Liver (tissue), 9 donors: ENCODE measurements around the gene MAML3. TPM values are rescaled to one million over a fixed set of nuclear protein-coding genes. Genes with fewer than 3 reads are reported as not detected.

Source experiments
- DNase-seq: peaks from one replicate; pipeline ENCODE4 v3.0.0-alpha.2; 2017; ENCODE audit warnings: low spot score
- H3K27ac ChIP-seq, 2 donors: one replicate each; pipeline ENCODE4 v1.7.0; 2013; ENCODE audit warnings: inconsistent platforms in 2 of 2, low read length in 2 of 2, control low read depth in 1 of 2, low read depth in 1 of 2, mild to moderate bottlenecking in 1 of 2
- H3K27me3 ChIP-seq, 4 donors: one replicate each; pipeline versions ENCODE4 v1.6.1 to v1.7.0; 2013; ENCODE audit warnings: low read length in 3 of 4, inconsistent platforms in 1 of 4, mild to moderate bottlenecking in 1 of 4, moderate library complexity in 1 of 4; ENCODE audit not compliant: control insufficient read depth in 4 of 4, insufficient read depth in 4 of 4
- H3K36me3 ChIP-seq, 4 donors: one replicate each; pipeline versions ENCODE4 v1.6.1 to v1.7.0; 2013; ENCODE audit warnings: low read length in 3 of 4, mild to moderate bottlenecking in 3 of 4, low read depth in 1 of 4, moderate library complexity in 1 of 4; ENCODE audit not compliant: control insufficient read depth in 4 of 4, insufficient read depth in 3 of 4
- H3K4me1 ChIP-seq, 4 donors: one replicate each; pipeline versions ENCODE4 v1.6.1 to v1.7.0; 2013; ENCODE audit warnings: low read length in 3 of 4, mild to moderate bottlenecking in 3 of 4, moderate library complexity in 1 of 4; ENCODE audit not compliant: control insufficient read depth in 4 of 4, insufficient read depth in 4 of 4
- H3K4me3 ChIP-seq, 3 donors: one replicate each; pipeline versions ENCODE4 v1.6.1 to v1.7.0; 2013; ENCODE audit warnings: low read length in 3 of 3, control low read depth in 1 of 3, low read depth in 1 of 3, mild to moderate bottlenecking in 1 of 3
- H3K9ac ChIP-seq, 2 donors: one replicate each; pipeline ENCODE4 v1.7.0; 2013; ENCODE audit warnings: low read length in 2 of 2, mild to moderate bottlenecking in 2 of 2, moderate library complexity in 2 of 2, control low read depth in 1 of 2, low read depth in 1 of 2
- H3K9me3 ChIP-seq, 4 donors: one replicate each; pipeline versions ENCODE4 v1.6.1 to v1.7.0; 2013; ENCODE audit warnings: low read length in 3 of 4; ENCODE audit not compliant: control insufficient read depth in 4 of 4
- CTCF ChIP-seq: fragments of 150-350 bp; IDR thresholded peaks from 2 replicates; pipeline ENCODE4 v1.5.1; 2017; ENCODE audit warnings: improper control_type of control experiment, low read depth, low read length; ENCODE audit not compliant: missing input control
- GABPA ChIP-seq, 2 donors: IDR thresholded peaks in 1 of 2; conservative IDR thresholded peaks in 1 of 2; 2 replicates each; pipeline ENCODE4 v1.6.1; 2016; ENCODE audit warnings: antibody characterized with exemption in 2 of 2, mild to moderate bottlenecking in 1 of 2, moderate library complexity in 1 of 2
- HNF4A ChIP-seq, 2 donors: conservative IDR thresholded peaks; 2 replicates each; pipeline ENCODE4 v1.6.1; 2016; ENCODE audit warnings: antibody characterized with exemption in 2 of 2, mild to moderate bottlenecking in 2 of 2
- HNF4G ChIP-seq: IDR thresholded peaks from 2 replicates; pipeline ENCODE4 v1.6.1; 2016; ENCODE audit warnings: antibody characterized with exemption
- JUND ChIP-seq, 2 donors: IDR thresholded peaks; 2 replicates each; pipeline ENCODE4 v1.6.1; 2016; ENCODE audit warnings: antibody characterized with exemption in 2 of 2
- MAX ChIP-seq: IDR thresholded peaks from 2 replicates; pipeline ENCODE4 v1.6.1; 2016; ENCODE audit warnings: antibody characterized with exemption
- NR2F2 ChIP-seq: IDR thresholded peaks from 2 replicates; pipeline ENCODE4 v1.6.1; 2016; ENCODE audit warnings: antibody characterized with exemption
- RAD21 ChIP-seq, 2 donors: IDR thresholded peaks; 2 replicates each; pipeline ENCODE4 v1.6.1; 2016; ENCODE audit warnings: antibody characterized with exemption in 2 of 2, mild to moderate bottlenecking in 2 of 2
- REST ChIP-seq: IDR thresholded peaks from 2 replicates; pipeline ENCODE4 v1.6.1; 2016; ENCODE audit warnings: antibody characterized with exemption, mild to moderate bottlenecking
- RXRA ChIP-seq, 2 donors: IDR thresholded peaks; 2 replicates each; pipeline ENCODE4 v1.6.1; 2017 to 2018; ENCODE audit warnings: antibody characterized with exemption in 2 of 2, mild to moderate bottlenecking in 1 of 2
- SP1 ChIP-seq: IDR thresholded peaks from 2 replicates; pipeline ENCODE4 v1.6.1; 2018; ENCODE audit warnings: antibody characterized with exemption, mild to moderate bottlenecking
- TAF1 ChIP-seq: conservative IDR thresholded peaks from 2 replicates; pipeline ENCODE4 v1.6.1; 2016; ENCODE audit warnings: antibody characterized with exemption, mild to moderate bottlenecking
- YY1 ChIP-seq: IDR thresholded peaks from 2 replicates; pipeline ENCODE4 v1.6.1; 2016; ENCODE audit warnings: antibody characterized with exemption, mild to moderate bottlenecking
- WGBS: extraction: QIAGEN DNeasy Blood & Tissue Kit; methylation state at CpG from one replicate; pipeline ENCODE4 v1.1.7; 2013; 5-methylcytosine and 5-hydroxymethylcytosine counted together
- polyA plus RNA-seq, 2 donors: library from polyadenylated mRNA; stranded (reverse) in 1 of 2; unstranded in 1 of 2; fragments of 200-250 nt in 1 of 2; fragments of >200 nt in 1 of 2; fragmentation: Nextera tagmentation in 1 of 2; extraction: Ambion mirVana in 1 of 2; gene quantifications; one replicate each; pipeline versions ENCODE4 v1.2.1 to v1.2.3, GENCODE V29; 2013 to 2015
- total RNA-seq, 2 donors: library from RNA; depleted of rRNA; stranded (reverse); fragments of >200 nt; gene quantifications; one replicate each; pipeline ENCODE4 v1.2.3, GENCODE V29; 2014
- TF ChIP-seq, protein P1 (sequence below): IDR thresholded peaks from 2 replicates; pipeline ENCODE4 v1.6.1; 2016; ENCODE audit warnings: antibody characterized with exemption
- TF ChIP-seq, protein P2 (sequence below): IDR thresholded peaks from 2 replicates; pipeline ENCODE4 v1.6.1; 2016; ENCODE audit warnings: antibody characterized with exemption
- donor health status: healthy.
- donor health status: healthy.
- donor health status: healthy.
- donor health status: healthy.
- donor health status: healthy.

Gene MAML3
- total and polyA plus RNA-seq, 4 donors, result 1.3 to 4.3 (median 2.7) TPM

GRCh38 chr4:139880841-139881240 is 273.1 kb downstream of the MAML3 start:
- Histone ChIP-seq H3K27me3 (no peaks in the 10 kb centered on the region), H3K9ac (no peak overlapping the region), H3K4me3 (no peak overlapping the region), H3K27ac (no peak overlapping the region), H3K36me3 (no peaks in the 10 kb centered on the region), H3K9me3 (no peaks in the 10 kb centered on the region), H3K4me1 (peaks cover 0 to 5% (median 0%) of the 10 kb centered on the region in 4 donors)
- no peak for DNase-seq
- 92% methylated on average over 5 of the region's 5 CpGs for WGBS
- TF ChIP-seq RAD21 (IDR thresholded peaks at IDR 0.05) (no peak), REST (no peak), CTCF (no peak), SP1 (no peak), NR2F2 (no peak), YY1 (no peak), HNF4G (no peak), GABPA (IDR thresholded peaks at IDR 0.05 in 1 of 2, conservative IDR thresholded peaks at IDR 0.05 in 1 of 2) (no peak), TAF1 (no peak), RXRA (IDR thresholded peaks at IDR 0.05) (no peak), HNF4A (conservative IDR thresholded peaks at IDR 0.05) (no peak), MAX (no peak)
- TF ChIP-seq, protein P1, sequence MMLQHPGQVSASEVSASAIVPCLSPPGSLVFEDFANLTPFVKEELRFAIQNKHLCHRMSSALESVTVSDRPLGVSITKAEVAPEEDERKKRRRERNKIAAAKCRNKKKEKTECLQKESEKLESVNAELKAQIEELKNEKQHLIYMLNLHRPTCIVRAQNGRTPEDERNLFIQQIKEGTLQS, result no peak
- TF ChIP-seq, protein P2, sequence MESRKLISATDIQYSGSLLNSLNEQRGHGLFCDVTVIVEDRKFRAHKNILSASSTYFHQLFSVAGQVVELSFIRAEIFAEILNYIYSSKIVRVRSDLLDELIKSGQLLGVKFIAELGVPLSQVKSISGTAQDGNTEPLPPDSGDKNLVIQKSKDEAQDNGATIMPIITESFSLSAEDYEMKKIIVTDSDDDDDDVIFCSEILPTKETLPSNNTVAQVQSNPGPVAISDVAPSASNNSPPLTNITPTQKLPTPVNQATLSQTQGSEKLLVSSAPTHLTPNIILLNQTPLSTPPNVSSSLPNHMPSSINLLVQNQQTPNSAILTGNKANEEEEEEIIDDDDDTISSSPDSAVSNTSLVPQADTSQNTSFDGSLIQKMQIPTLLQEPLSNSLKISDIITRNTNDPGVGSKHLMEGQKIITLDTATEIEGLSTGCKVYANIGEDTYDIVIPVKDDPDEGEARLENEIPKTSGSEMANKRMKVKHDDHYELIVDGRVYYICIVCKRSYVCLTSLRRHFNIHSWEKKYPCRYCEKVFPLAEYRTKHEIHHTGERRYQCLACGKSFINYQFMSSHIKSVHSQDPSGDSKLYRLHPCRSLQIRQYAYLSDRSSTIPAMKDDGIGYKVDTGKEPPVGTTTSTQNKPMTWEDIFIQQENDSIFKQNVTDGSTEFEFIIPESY, result no peak

GRCh38 chr4:139878050-139878449 is 275.9 kb downstream of the MAML3 start:
- WGBS, result 94% methylated on average over 9 of the region's 9 CpGs
- H3K27me3 ChIP-seq, result no peaks in the 10 kb centered on the region

More at GRCh38 chr4:139878050-139878449, 275.9 kb downstream of the MAML3 start:
- DNase-seq, result no peak
- Histone ChIP-seq H3K4me1 (peaks cover 0 to 5% (median 0%) of the 10 kb centered on the region in 4 donors), H3K9ac (no peak overlapping the region), H3K36me3 (no peaks in the 10 kb centered on the region), H3K9me3 (no peaks in the 10 kb centered on the region), H3K27ac (no peak overlapping the region), H3K4me3 (no peak overlapping the region)
- no peak for TF ChIP-seq YY1
- TF ChIP-seq RXRA (IDR thresholded peaks at IDR 0.05), result no peak
- TF ChIP-seq JUND (IDR thresholded peaks at IDR 0.05), result no peak
- no peak for TF ChIP-seq HNF4A (conservative IDR thresholded peaks at IDR 0.05)
- TF ChIP-seq NR2F2, result no peak
- no peak for TF ChIP-seq MAX
